GM12891 (cell line): ENCODE measurements around the gene ACSS3.

Experiments
- POLR2A ChIP-seq: IDR thresholded peaks from 2 replicates; pipeline ENCODE4 v1.6.1; 2011; ENCODE audit warnings: low read depth, low read length, control low read depth
- POLR2AphosphoS5 ChIP-seq: IDR thresholded peaks from 2 replicates; pipeline ENCODE4 v1.6.1; 2011; ENCODE audit warnings: low read depth, low read length, control low read depth
- SPI1 ChIP-seq: IDR thresholded peaks from 2 replicates; pipeline ENCODE4 v1.6.1; 2011; ENCODE audit warnings: low read depth, low read length, control low read depth

DNA sequence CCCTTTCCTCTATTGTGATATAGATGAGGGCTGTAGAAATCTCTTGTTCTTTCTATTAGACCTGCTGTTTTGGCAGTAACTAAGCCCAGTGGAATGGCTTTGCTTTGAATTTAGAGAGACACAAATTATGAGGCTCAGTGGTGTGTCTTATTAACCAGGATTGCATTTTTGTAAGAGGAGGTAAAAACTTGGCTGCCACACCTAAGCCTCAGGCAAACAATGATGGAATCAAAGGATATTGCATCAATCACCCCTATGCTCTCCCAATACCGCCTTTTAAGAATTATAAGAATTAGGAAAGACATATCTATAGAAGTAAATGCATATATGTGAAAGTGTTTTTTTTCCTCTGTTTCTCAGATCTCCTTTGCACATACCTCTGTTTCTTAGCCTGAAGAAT lies 63.3 kb downstream of the ACSS3 start:
- TF ChIP-seq POLR2AphosphoS5, result no peak
- no peak for TF ChIP-seq SPI1
- no peak for TF ChIP-seq POLR2A
